Endothelial cell of umbilical vein (primary cell): ENCODE measurements around the gene ADARB2. TPM values are rescaled to one million over a fixed set of nuclear protein-coding genes. Genes with fewer than 3 reads are reported as not detected.
"Not testable (repeated sequence)": the region's sequence is repeated elsewhere in the genome, so short reads cannot be mapped to it uniquely, and the experiment has no call there.

ENCODE experiments used
- BruUV-seq: library from RNA; stranded (reverse); fragments of 400-500 nt; replicated peaks from 2 replicates; lab custom pipeline; 2021; lab: Mats Ljungman, UMichigan
- CTCF ChIA-PET: fragments of 300-600, 350-600 bp; sonication (Branson Sonifier 250); formaldehyde crosslinking; loops from one replicate; lab custom pipeline; 2021; ENCODE audit warnings: antibody characterized with exemption, inconsistent platforms; lab: Charles Lee
- POLR2A ChIA-PET: fragments of 300-600, 350-600 bp; sonication (Branson Sonifier 250); formaldehyde crosslinking; loops from one replicate; lab custom pipeline; 2021; ENCODE audit warnings: antibody characterized with exemption, inconsistent platforms; lab: Charles Lee
- DNase-seq: peaks from one replicate; pipeline ENCODE4 v3.0.0-alpha.2; 2011; ENCODE audit warnings: low read depth, low spot score
- FAIRE-seq: peaks from 2 replicates; lab custom pipeline; 2011; peaks lifted over from hg19 to GRCh38; lab: Jason Lieb, UNC
- H2AFZ ChIP-seq: 2 replicates; pipeline ENCODE4 v1.6.0; 2012; ENCODE audit warnings: low read depth, low read length, control low read depth, inconsistent platforms
- H3K27ac ChIP-seq: 2 replicates; pipeline ENCODE4 v1.5.1; 2011; ENCODE audit warnings: low read depth, mild to moderate bottlenecking, control low read depth, low read length, moderate library complexity; ENCODE audit not compliant: insufficient read depth
- H3K27me3 ChIP-seq, 2 experiments: 2 replicates each; pipeline versions ENCODE4 v1.6.0 to v1.6.1; 2011; ENCODE audit warnings: low read length in 2 of 2, mixed read lengths in 1 of 2; ENCODE audit not compliant: control insufficient read depth in 2 of 2, insufficient read depth in 2 of 2
- H3K36me3 ChIP-seq, 2 experiments: 2 replicates in 1 of 2; 3 replicates in 1 of 2; pipeline ENCODE4 v1.5.1; 2011; ENCODE audit warnings: low read length in 2 of 2, mild to moderate bottlenecking in 1 of 2, moderate library complexity in 1 of 2; ENCODE audit not compliant: control insufficient read depth in 2 of 2, insufficient read depth in 2 of 2; ENCODE audit errors: extremely low read depth in 1 of 2
- H3K4me1 ChIP-seq: 3 replicates; pipeline ENCODE4 v1.5.1; 2011; ENCODE audit warnings: mild to moderate bottlenecking, low read length; ENCODE audit not compliant: control insufficient read depth, insufficient read depth; ENCODE audit errors: extremely low read depth
- H3K4me2 ChIP-seq: 2 replicates; pipeline ENCODE4 v1.6.1; 2011; ENCODE audit warnings: low read length, control low read depth, mixed read lengths; ENCODE audit not compliant: insufficient read depth
- H3K4me3 ChIP-seq, 3 experiments: fragments of 200-600 bp in 1 of 3; sonication (generic), shearing (Covaris generic) in 1 of 3; replicated peaks in 1 of 3; 2 replicates each; pipeline ENCODE4 v1.5.1; 2011 to 2016; ENCODE audit warnings: control low read depth in 3 of 3, low read length in 3 of 3, mild to moderate bottlenecking in 2 of 3, inconsistent platforms in 1 of 3, low read depth in 1 of 3, moderate library complexity in 1 of 3; ENCODE audit not compliant: insufficient read depth in 1 of 3
- H3K79me2 ChIP-seq: 2 replicates; pipeline ENCODE4 v1.6.0; 2012; ENCODE audit warnings: low read length, inconsistent platforms; ENCODE audit not compliant: control insufficient read depth, insufficient read depth
- H3K9ac ChIP-seq: replicated peaks from 2 replicates; pipeline ENCODE3; 2011; ENCODE audit warnings: low read length, control low read depth; ENCODE audit not compliant: insufficient read depth; ENCODE audit errors: extremely low read depth
- H3K9me1 ChIP-seq: replicated peaks from 3 replicates; pipeline ENCODE4 v1.6.0; 2011; ENCODE audit warnings: mild to moderate bottlenecking, low read length; ENCODE audit not compliant: control insufficient read depth, insufficient read depth; ENCODE audit errors: extremely low read depth
- H3K9me3 ChIP-seq: replicated peaks from 2 replicates; pipeline ENCODE4 v1.5.1; 2012; ENCODE audit warnings: low read length, inconsistent platforms; ENCODE audit not compliant: control insufficient read depth, insufficient read depth
- H4K20me1 ChIP-seq: replicated peaks from 2 replicates; pipeline ENCODE3; 2011; ENCODE audit warnings: mild to moderate bottlenecking, low read length; ENCODE audit not compliant: control insufficient read depth, insufficient read depth; ENCODE audit errors: extremely low read depth
- CTCF ChIP-seq, 2 donors: IDR thresholded peaks; 1 replicate in 1 of 2; 2 replicates in 1 of 2; pipeline ENCODE4 v1.5.1; 2011; ENCODE audit warnings: low read length in 2 of 2, mild to moderate bottlenecking in 2 of 2, moderate library complexity in 2 of 2, control low read depth in 1 of 2, inconsistent platforms in 1 of 2, low read depth in 1 of 2; ENCODE audit not compliant: insufficient read depth in 1 of 2; ENCODE audit errors: extremely low read depth in 1 of 2
- EZH2 ChIP-seq: IDR thresholded peaks from 2 replicates; pipeline ENCODE4 v1.6.1; 2012; ENCODE audit warnings: borderline replicate concordance, low read depth, mild to moderate bottlenecking, moderate library complexity, low read length, inconsistent platforms; ENCODE audit not compliant: severe bottlenecking
- FOS ChIP-seq: IDR thresholded peaks from 2 replicates; pipeline ENCODE4 v1.6.1; 2011; ENCODE audit warnings: mild to moderate bottlenecking, low read length, moderate library complexity, borderline replicate concordance; ENCODE audit not compliant: insufficient read depth
- GATA2 ChIP-seq: IDR thresholded peaks from 2 replicates; pipeline ENCODE4 v1.7.0; 2011; ENCODE audit warnings: low read depth, mild to moderate bottlenecking, moderate library complexity, mixed read lengths, low read length; ENCODE audit not compliant: insufficient read length, insufficient read depth
- JUN ChIP-seq: IDR thresholded peaks from 2 replicates; pipeline ENCODE4 v1.6.1; 2011; ENCODE audit warnings: borderline replicate concordance, low read depth; ENCODE audit not compliant: insufficient read length, insufficient read depth
- MAX ChIP-seq: IDR thresholded peaks from 2 replicates; pipeline ENCODE4 v1.6.1; 2011; ENCODE audit not compliant: insufficient read depth, insufficient read length
- MYC ChIP-seq: IDR thresholded peaks from one replicate; pipeline ENCODE4 v1.6.1; 2011; ENCODE audit warnings: mild to moderate bottlenecking, low read depth, low read length
- POLR2A ChIP-seq: IDR thresholded peaks from 2 replicates; pipeline ENCODE4 v1.6.1; 2012; ENCODE audit warnings: low read depth, mild to moderate bottlenecking, control low read depth, low read length
- POLR2AphosphoS5 ChIP-seq: IDR thresholded peaks from 2 replicates; pipeline ENCODE4 v1.6.1; 2012; ENCODE audit warnings: low read depth, mild to moderate bottlenecking, control low read depth, low read length, moderate library complexity; ENCODE audit not compliant: insufficient read depth
- dilution Hi-C: fragments of 300-500 bp; cut with MboI; formaldehyde crosslinking; loops from one replicate; pipeline ENCODE4 v1.15.0; 2019; ENCODE audit warnings: low sequenced_read_pairs; ENCODE audit not compliant: extremely low pct_ligation_motif_present
- intact Hi-C: fragments of 100-400 bp; cut with micrococcal nuclease; formaldehyde crosslinking; loops from one replicate; pipeline ENCODE4 v1.10.0; 2022
- polyA plus RNA-seq, 4 experiments: library from polyadenylated mRNA; depleted of rRNA in 3 of 4; stranded (reverse) in 3 of 4; unstranded in 1 of 4; fragments of >200 nt; gene quantifications; 2 replicates each; pipeline versions ENCODE4 v1.2.1 to v1.2.3, GENCODE V29; 2011 to 2012; ENCODE audit warnings: missing spikeins in 1 of 4
- total RNA-seq: library from RNA; stranded (reverse); gene quantifications from 2 replicates; pipeline ENCODE4 v1.2.3, GENCODE V29; 2021

ADARB2 gene
- total and polyA plus RNA-seq, 2 donors (not counting 3 experiments of a cell fraction or from before 2014, with no cell fraction given), result not detected

- no TSS peak for BruUV-seq
- H3K4me3 ChIP-seq, result no peak overlapping the region
- no peaks in the 10 kb centered on the region for H3K9me3 ChIP-seq
- DNase-seq (no peak), FAIRE-seq (no peak)
- H3K4me1 ChIP-seq, result no peaks in the 10 kb centered on the region
- H3K9ac ChIP-seq, result no peak overlapping the region
- no peaks in the 10 kb centered on the region for H3K9me1 ChIP-seq
- H3K27me3 ChIP-seq, result no peaks in the 10 kb centered on the region
- no peak overlapping the region for H3K4me2 ChIP-seq
- H3K27ac ChIP-seq, result no peak overlapping the region
- no peaks in the 10 kb centered on the region for H4K20me1 ChIP-seq
- TF ChIP-seq FOS (no peak), POLR2A (no peak), MYC (no peak), EZH2 (no peak), JUN (no peak), GATA2 (no peak), POLR2AphosphoS5 (no peak), MAX (no peak), CTCF (IDR thresholded peaks at IDR 0.05; ENCODE audit: extremely low read depth in 1 of 2, insufficient read depth in 1 of 2, low read depth in 1 of 2, low read length in 2 of 2) (no peak)
- POLR2A ChIA-PET, result no interaction called here
- H3K79me2 ChIP-seq, result no peaks in the 10 kb centered on the region
- no peak overlapping the region for H2AFZ ChIP-seq
- H3K36me3 ChIP-seq, result no peaks in the 10 kb centered on the region
- dilution Hi-C loops (no loop called here), intact Hi-C loops (no loop called here)
- CTCF ChIA-PET, result no interaction called here
Observed at GRCh38 chr10:1162481-1163203, 574.7 kb downstream of the ADARB2 start.

- H3K27ac ChIP-seq, H4K20me1 ChIP-seq, H3K4me2 ChIP-seq, FAIRE-seq, H3K79me2 ChIP-seq, H3K27me3 ChIP-seq, CTCF ChIA-PET, H3K4me3 ChIP-seq, H3K4me1 ChIP-seq, H3K9ac ChIP-seq, intact Hi-C loops, POLR2A ChIA-PET, H3K9me3 ChIP-seq, BruUV-seq, dilution Hi-C loops, H3K36me3 ChIP-seq, H2AFZ ChIP-seq, DNase-seq, H3K9me1 ChIP-seq: not testable (repeated sequence)
Observed at GRCh38 chr10:1161315-1161673, 576.0 kb downstream of the ADARB2 start.
